ENCODE data around the gene SKAP1. TPM values are rescaled to one million over a fixed set of nuclear protein-coding genes. Genes with fewer than 3 reads are reported as not detected.
A peak's percentile ranks its signal among the peaks of the same experiment; 100 is the strongest.

SKAP1 gene
- total RNA-seq, 2 donors from 2014 or later = 136 to 138 TPM

- H3K4me3 Mint-ChIP-seq = no peak overlapping the region
- DNase-seq = no peak
- no peaks in the 10 kb centered on the region for H3K9me3 ChIP-seq (ENCODE audit: control insufficient read depth, low read length, poor library complexity, severe bottlenecking)
- H3K27ac Mint-ChIP-seq = no peak overlapping the region
- peaks cover 17% of the 10 kb centered on the region for H3K4me1 Mint-ChIP-seq
- no peaks in the 10 kb centered on the region for H3K36me3 Mint-ChIP-seq (ENCODE audit: low read depth)
- no peaks in the 10 kb centered on the region for H3K27me3 Mint-ChIP-seq
- no peak for ATAC-seq
These were observed 121.4 kb downstream of the SKAP1 start for GRCh38 chr17:48308581-48308980.

GRCh38 chr17:48307814-48308411 is 122.1 kb downstream of the SKAP1 start:
- Mint-ChIP-seq H3K4me3 (no peak overlapping the region), H3K4me1 (peaks cover 13% of the 10 kb centered on the region), H3K36me3 (ENCODE audit: low read depth) (no peaks in the 10 kb centered on the region), H3K27ac (peak overlapping the region; percentile 72), H3K27me3 (no peaks in the 10 kb centered on the region)
- H3K9me3 ChIP-seq (ENCODE audit: control insufficient read depth, low read length, poor library complexity, severe bottlenecking) = no peaks in the 10 kb centered on the region
- DNase-seq (peak; percentile 13 to 39 (median 31)), ATAC-seq (peak; percentile 87)

GRCh38 chr17:48307255-48307654 is 122.8 kb downstream of the SKAP1 start:
- peak overlapping the region; percentile 72 for H3K27ac Mint-ChIP-seq
- no peak overlapping the region for H3K4me3 Mint-ChIP-seq
- ATAC-seq (no peak), DNase-seq (no peak)
- H3K9me3 ChIP-seq (ENCODE audit: control insufficient read depth, low read length, poor library complexity, severe bottlenecking) = no peaks in the 10 kb centered on the region
- no peaks in the 10 kb centered on the region for H3K27me3 Mint-ChIP-seq
- H3K36me3 Mint-ChIP-seq (ENCODE audit: low read depth) = no peaks in the 10 kb centered on the region
- H3K4me1 Mint-ChIP-seq = peaks cover 17% of the 10 kb centered on the region

GRCh38 chr17:48301002-48301401 is 129.0 kb downstream of the SKAP1 start:
- H3K27me3 Mint-ChIP-seq = no peaks in the 10 kb centered on the region
- H3K27ac Mint-ChIP-seq = peak overlapping the region; percentile 49
- H3K9me3 ChIP-seq (ENCODE audit: control insufficient read depth, low read length, poor library complexity, severe bottlenecking) = no peaks in the 10 kb centered on the region
- H3K4me1 Mint-ChIP-seq = peaks cover 23% of the 10 kb centered on the region
- H3K4me3 Mint-ChIP-seq = no peak overlapping the region
- ATAC-seq = no peak
- no peak for DNase-seq
- peaks cover 3% of the 10 kb centered on the region for H3K36me3 Mint-ChIP-seq (ENCODE audit: low read depth)

GRCh38 chr17:48299760-48300159 is 130.3 kb downstream of the SKAP1 start:
- Mint-ChIP-seq H3K4me1 (peaks cover 32% of the 10 kb centered on the region), H3K27ac (peak overlapping the region; percentile 49), H3K36me3 (ENCODE audit: low read depth) (peaks cover 3% of the 10 kb centered on the region), H3K4me3 (no peak overlapping the region), H3K27me3 (no peaks in the 10 kb centered on the region)
- ATAC-seq = no peak
- DNase-seq = no peak
- H3K9me3 ChIP-seq (ENCODE audit: control insufficient read depth, low read length, poor library complexity, severe bottlenecking) = no peaks in the 10 kb centered on the region

GRCh38 chr17:48297825-48298224 is 132.2 kb downstream of the SKAP1 start:
- no peak for DNase-seq
- H3K9me3 ChIP-seq (ENCODE audit: control insufficient read depth, low read length, poor library complexity, severe bottlenecking) = no peaks in the 10 kb centered on the region
- no peak for ATAC-seq
- Mint-ChIP-seq H3K27me3 (no peaks in the 10 kb centered on the region), H3K4me3 (no peak overlapping the region), H3K36me3 (ENCODE audit: low read depth) (peaks cover 3% of the 10 kb centered on the region), H3K4me1 (peaks cover 38% of the 10 kb centered on the region), H3K27ac (peak overlapping the region; percentile 49)

GRCh38 chr17:48296453-48296852 is 133.6 kb downstream of the SKAP1 start:
- Mint-ChIP-seq H3K36me3 (ENCODE audit: low read depth) (peaks cover 3% of the 10 kb centered on the region), H3K4me1 (peaks cover 34% of the 10 kb centered on the region), H3K27ac (peak overlapping the region; percentile 96), H3K4me3 (no peak overlapping the region), H3K27me3 (no peaks in the 10 kb centered on the region)
- no peaks in the 10 kb centered on the region for H3K9me3 ChIP-seq (ENCODE audit: control insufficient read depth, low read length, poor library complexity, severe bottlenecking)
- no peak for ATAC-seq
- no peak for DNase-seq

- H3K4me1 Mint-ChIP-seq = peaks cover 34% of the 10 kb centered on the region
- DNase-seq (no peak), ATAC-seq (peak; percentile 60)
- H3K4me3 Mint-ChIP-seq = peak overlapping the region; percentile 86
- no peaks in the 10 kb centered on the region for H3K27me3 Mint-ChIP-seq
- peaks cover 5% of the 10 kb centered on the region for H3K36me3 Mint-ChIP-seq (ENCODE audit: low read depth)
- H3K9me3 ChIP-seq (ENCODE audit: control insufficient read depth, low read length, poor library complexity, severe bottlenecking) = no peaks in the 10 kb centered on the region
- peak overlapping the region; percentile 96 for H3K27ac Mint-ChIP-seq
These were observed 134.4 kb downstream of the SKAP1 start for GRCh38 chr17:48295362-48296288.

- ATAC-seq (peak; percentile 42), DNase-seq (no peak)
- Mint-ChIP-seq H3K4me1 (peaks cover 32% of the 10 kb centered on the region), H3K4me3 (peak overlapping the region; percentile 86), H3K27ac (peak overlapping the region; percentile 96), H3K36me3 (ENCODE audit: low read depth) (peaks cover 2% of the 10 kb centered on the region), H3K27me3 (no peaks in the 10 kb centered on the region)
- H3K9me3 ChIP-seq (ENCODE audit: control insufficient read depth, low read length, poor library complexity, severe bottlenecking) = no peaks in the 10 kb centered on the region
These were observed 135.1 kb downstream of the SKAP1 start for GRCh38 chr17:48294806-48295361.

- DNase-seq (no peak), ATAC-seq (peak; percentile 80)
- Mint-ChIP-seq H3K4me3 (peak overlapping the region; percentile 86), H3K4me1 (peaks cover 27% of the 10 kb centered on the region), H3K36me3 (ENCODE audit: low read depth) (peaks cover 2% of the 10 kb centered on the region), H3K27me3 (no peaks in the 10 kb centered on the region), H3K27ac (peak overlapping the region; percentile 96)
- no peaks in the 10 kb centered on the region for H3K9me3 ChIP-seq (ENCODE audit: control insufficient read depth, low read length, poor library complexity, severe bottlenecking)
These were observed 135.8 kb downstream of the SKAP1 start for GRCh38 chr17:48294020-48294805.

- Mint-ChIP-seq H3K27ac (peak overlapping the region; percentile 96), H3K36me3 (ENCODE audit: low read depth) (peaks cover 2% of the 10 kb centered on the region), H3K4me1 (peaks cover 27% of the 10 kb centered on the region), H3K4me3 (peak overlapping the region; percentile 79), H3K27me3 (no peaks in the 10 kb centered on the region)
- ATAC-seq = no peak
- no peaks in the 10 kb centered on the region for H3K9me3 ChIP-seq (ENCODE audit: control insufficient read depth, low read length, poor library complexity, severe bottlenecking)
- DNase-seq = no peak
These were observed 136.5 kb downstream of the SKAP1 start for GRCh38 chr17:48293319-48294019.

GRCh38 chr17:48290378-48290777 is 139.6 kb downstream of the SKAP1 start:
- DNase-seq (no peak), ATAC-seq (no peak)
- Mint-ChIP-seq H3K27ac (no peak overlapping the region), H3K4me3 (no peak overlapping the region), H3K36me3 (ENCODE audit: low read depth) (peaks cover 2% of the 10 kb centered on the region), H3K27me3 (no peaks in the 10 kb centered on the region), H3K4me1 (peaks cover 18% of the 10 kb centered on the region)
- no peaks in the 10 kb centered on the region for H3K9me3 ChIP-seq (ENCODE audit: control insufficient read depth, low read length, poor library complexity, severe bottlenecking)

Data from T-helper 17 cell (primary cell).